Measurements from ENCODE around the gene NPHP4. TPM values are rescaled to one million over a fixed set of nuclear protein-coding genes. Genes with fewer than 3 reads are reported as not detected.

Gene NPHP4
- total and polyA plus RNA-seq, 9 of the 15 experiments (the other 6 are each of a cell fraction or from before 2014, with no cell fraction given) = 0.52 to 26.2 (median 6.7) TPM

DNA sequence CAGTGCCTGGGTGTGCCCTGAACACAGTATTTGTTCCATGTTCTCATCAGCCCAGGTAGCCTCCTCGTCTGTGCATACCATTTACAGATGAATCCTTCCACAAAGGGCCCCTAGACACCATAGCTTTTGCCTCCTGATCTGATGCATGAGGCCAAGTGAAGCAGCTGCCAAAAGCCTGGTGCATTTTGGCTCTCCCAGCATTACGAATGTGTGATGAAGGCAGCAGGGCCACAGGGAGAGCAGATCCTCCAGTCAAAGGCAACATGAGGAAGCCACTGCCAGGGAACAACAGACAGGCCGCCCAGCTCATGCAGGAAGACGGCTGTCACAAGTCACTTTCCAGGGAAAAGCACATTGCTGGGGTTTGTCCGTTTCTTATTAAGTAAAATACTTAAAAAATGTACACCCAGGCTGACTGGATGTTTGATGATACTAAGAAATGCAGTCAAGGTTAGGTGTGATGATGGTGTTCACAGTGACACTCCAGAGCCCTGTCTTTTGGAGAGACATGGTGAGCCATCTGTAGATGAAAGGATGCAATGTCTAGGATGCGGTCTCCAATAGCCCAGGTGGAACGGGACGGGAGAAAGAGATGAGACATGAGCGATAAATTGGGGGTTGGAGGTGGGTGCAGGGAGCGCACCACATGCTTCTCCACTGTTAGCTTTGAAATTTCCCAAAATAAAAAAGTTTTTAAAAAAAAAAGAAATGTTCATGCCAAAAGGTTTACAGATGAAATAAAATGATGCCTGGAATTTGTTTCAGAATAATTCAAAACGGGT is 48.7 kb downstream of the NPHP4 start:
- FAIRE-seq = no peak
- H3K4me3 ChIP-seq = no peak overlapping the region
- no peak overlapping the region for H3K4me2 ChIP-seq (ENCODE audit: insufficient read depth, low read length)
- H2AFZ ChIP-seq (ENCODE audit: low read depth, low read length) = no peak overlapping the region
- peaks cover 32% of the 10 kb centered on the region; the same call in 2 of the 3 replicates for H3K36me3 ChIP-seq (ENCODE audit: control insufficient read depth, insufficient read depth, low read length)
- in situ Hi-C loops (cut with MboI) = no loop called here
- no peaks in the 10 kb centered on the region for H3K9me3 ChIP-seq (replicated peaks; ENCODE audit: control insufficient read depth, insufficient read depth, low read depth, low read length)
- H3K79me2 ChIP-seq (ENCODE audit: control insufficient read depth, insufficient read depth, low read length) = no peaks in the 10 kb centered on the region
- no peak overlapping the region for H3K9ac ChIP-seq (ENCODE audit: insufficient read depth in 1 of 2, low read depth in 2 of 2, low read length in 2 of 2)
- WGBS (ENCODE audit: insufficient coverage, low coverage, missing lambda C conversion rate) = 72% methylated on average over 11 of the region's 11 CpGs
- H3K27ac ChIP-seq (ENCODE audit: extremely low read depth, low read depth, low read length) = no peak overlapping the region
- no TSS peak for BruUV-seq (replicated peaks)
- ATAC-seq = no peak
- H4K20me1 ChIP-seq (replicated peaks; ENCODE audit: control insufficient read depth, insufficient read depth, low read length) = no peaks in the 10 kb centered on the region
- peaks cover 0 to 4% of the 10 kb centered on the region in 2 experiments; a peak in 1 of 5 replicates for H3K4me1 ChIP-seq (replicated peaks in 1 of 2; ENCODE audit: control insufficient read depth in 2 of 2, insufficient read depth in 2 of 2, low read length in 2 of 2)
- H3K9me1 ChIP-seq (ENCODE audit: control insufficient read depth, insufficient read depth, low read length) = no peaks in the 10 kb centered on the region
- ChIA-PET CTCF (ENCODE audit: low intra/inter-chr PET ratio) (no interaction called here), POLR2A (interaction anchor here (0.7 kb wide), 1 partner anchor 32 kb away, joined by 3 read pairs; no protein-coding TSS in a partner anchor)
- intact Hi-C loops (cut with micrococcal nuclease) = no loop called here
- DNase-seq (ENCODE audit: extremely low read depth in 1 of 4, low spot score in 3 of 4) = no peak
- H3K27me3 ChIP-seq (ENCODE audit: control insufficient read depth in 2 of 2, insufficient read depth in 2 of 2, low read length in 2 of 2) = no peaks in the 10 kb centered on the region
- TF ChIP-seq ZNF174 (CRISPR knock-in tag; IDR thresholded peaks at IDR 0.05) (no peak), GTF2E2 (tag; IDR thresholded peaks at IDR 0.05) (no peak), TAF1 (IDR thresholded peaks at IDR 0.05; ENCODE audit: control insufficient read depth, extremely low read depth, insufficient read depth, low read length, severe bottlenecking) (no peak), ZNF77 (CRISPR knock-in tag; IDR thresholded peaks at IDR 0.05) (no peak), PHF21A (IDR thresholded peaks at IDR 0.05; ENCODE audit: borderline replicate concordance, low read depth) (no peak), ZNF311 (CRISPR knock-in tag; IDR thresholded peaks at IDR 0.05) (no peak), RFX1 (IDR thresholded peaks at IDR 0.05) (no peak), DIDO1 (tag; IDR thresholded peaks at IDR 0.05; ENCODE audit: low read depth) (no peak)
- TF ChIP-seq, protein P1, sequence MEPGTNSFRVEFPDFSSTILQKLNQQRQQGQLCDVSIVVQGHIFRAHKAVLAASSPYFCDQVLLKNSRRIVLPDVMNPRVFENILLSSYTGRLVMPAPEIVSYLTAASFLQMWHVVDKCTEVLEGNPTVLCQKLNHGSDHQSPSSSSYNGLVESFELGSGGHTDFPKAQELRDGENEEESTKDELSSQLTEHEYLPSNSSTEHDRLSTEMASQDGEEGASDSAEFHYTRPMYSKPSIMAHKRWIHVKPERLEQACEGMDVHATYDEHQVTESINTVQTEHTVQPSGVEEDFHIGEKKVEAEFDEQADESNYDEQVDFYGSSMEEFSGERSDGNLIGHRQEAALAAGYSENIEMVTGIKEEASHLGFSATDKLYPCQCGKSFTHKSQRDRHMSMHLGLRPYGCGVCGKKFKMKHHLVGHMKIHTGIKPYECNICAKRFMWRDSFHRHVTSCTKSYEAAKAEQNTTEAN (CRISPR knock-in tag; IDR thresholded peaks at IDR 0.05) = no peak
